GM18526 (cell line): ENCODE data around the gene RBM33.

Source experiments
- POLR2A ChIP-seq: IDR thresholded peaks from 3 replicates; pipeline ENCODE4 v1.6.1; 2011; ENCODE audit not compliant: insufficient read length; ENCODE audit errors: extremely low read depth

RBM33 gene

DNA sequence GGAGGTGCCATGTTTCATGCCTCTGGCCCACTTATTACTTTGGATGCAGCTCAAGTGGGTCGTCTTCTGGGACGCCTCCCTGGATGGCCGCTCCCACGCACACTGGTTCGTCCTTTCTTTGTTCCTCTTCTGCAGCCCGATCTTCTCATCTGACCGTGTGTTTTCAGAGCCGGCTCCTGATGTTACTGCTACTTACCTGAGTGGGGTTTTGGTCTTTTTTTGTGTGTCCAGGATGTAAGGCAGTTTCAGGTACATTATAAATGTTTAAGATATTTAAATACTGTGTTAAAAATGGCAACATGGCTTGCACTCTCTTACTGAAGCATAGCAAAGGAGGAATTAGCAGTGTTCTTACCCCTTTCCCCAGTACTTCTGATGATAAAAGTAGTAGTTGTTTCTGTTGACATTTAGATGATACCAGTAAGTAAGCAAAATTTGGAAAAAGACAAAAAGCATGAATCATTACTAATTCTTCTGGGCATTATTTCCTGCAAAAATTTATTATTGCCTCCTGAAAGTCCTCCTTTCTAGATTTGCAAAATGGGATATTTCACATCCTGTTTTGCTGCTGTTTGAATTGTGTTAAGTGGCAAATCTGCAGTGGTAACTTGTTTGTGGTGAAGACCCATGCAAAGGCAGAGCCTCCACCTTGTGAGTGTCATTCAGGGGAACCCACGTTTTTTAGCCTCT lies 108.4 kb downstream of the RBM33 start:
- TF ChIP-seq POLR2A: no peak

DNA sequence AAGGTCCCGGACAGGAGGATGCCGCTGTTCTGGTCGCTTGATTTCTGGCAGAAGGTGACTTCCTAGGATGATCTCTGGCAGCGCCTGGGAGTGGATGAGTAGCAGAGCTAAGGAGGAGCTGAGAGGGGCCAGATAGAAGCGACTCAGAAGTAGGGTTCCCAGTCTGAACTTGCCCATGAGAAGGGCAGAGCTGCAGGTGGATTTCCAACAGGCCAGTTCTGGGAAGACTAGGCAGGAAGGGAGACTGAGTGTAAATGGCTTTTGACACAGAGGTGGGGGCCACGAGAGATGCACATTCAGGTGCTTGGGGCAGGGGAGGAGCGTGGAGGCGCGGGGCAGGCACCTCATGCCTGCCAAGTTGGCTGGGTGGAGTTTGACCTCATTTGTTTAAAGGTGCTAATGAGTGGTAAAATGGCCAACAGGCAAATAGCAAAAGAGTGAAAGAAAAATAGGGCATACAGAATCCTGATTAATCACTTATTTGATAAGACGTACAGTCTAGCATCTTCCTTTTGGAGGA lies 109.0 kb downstream of the RBM33 start:
- no peak for TF ChIP-seq POLR2A

DNA sequence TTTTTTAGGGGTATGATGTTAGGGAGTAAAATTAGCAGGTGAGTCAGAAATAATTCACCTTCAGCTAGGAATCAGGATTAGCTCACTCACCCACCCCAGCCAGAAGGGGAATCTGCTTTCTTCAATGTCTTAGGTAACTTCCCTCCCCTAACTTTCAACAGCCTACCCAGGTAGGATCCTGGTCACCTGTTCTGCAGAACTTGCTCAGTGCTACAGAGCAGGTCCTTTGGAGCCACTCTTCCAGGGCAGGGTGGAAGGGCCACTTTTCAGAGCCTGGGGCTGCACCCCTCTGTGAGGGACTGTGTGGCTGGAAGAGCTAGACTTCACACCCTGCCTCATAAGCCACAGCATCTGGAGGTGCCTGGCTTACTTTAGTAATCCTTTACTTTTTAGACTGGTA lies 109.7 kb downstream of the RBM33 start:
- TF ChIP-seq POLR2A: no peak

DNA sequence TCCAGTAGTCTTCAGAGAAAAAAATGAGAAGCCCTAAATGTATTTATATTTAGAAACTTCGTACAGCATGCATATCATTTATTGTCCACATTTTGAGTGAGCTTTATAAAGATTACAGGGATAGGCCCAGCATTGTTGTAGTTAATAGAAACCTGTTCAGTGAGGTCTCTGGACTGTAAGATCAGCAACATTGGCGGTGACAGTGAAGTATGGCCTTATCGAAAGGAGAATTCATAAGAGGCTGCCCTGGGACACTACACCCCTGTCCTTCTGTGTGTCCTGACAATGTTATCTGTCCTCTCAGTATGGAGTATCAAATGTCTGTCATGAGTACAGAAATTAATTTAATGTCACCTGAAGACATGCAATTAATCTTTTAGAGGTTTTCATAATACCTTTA lies 110.6 kb downstream of the RBM33 start:
- TF ChIP-seq POLR2A: no peak

DNA sequence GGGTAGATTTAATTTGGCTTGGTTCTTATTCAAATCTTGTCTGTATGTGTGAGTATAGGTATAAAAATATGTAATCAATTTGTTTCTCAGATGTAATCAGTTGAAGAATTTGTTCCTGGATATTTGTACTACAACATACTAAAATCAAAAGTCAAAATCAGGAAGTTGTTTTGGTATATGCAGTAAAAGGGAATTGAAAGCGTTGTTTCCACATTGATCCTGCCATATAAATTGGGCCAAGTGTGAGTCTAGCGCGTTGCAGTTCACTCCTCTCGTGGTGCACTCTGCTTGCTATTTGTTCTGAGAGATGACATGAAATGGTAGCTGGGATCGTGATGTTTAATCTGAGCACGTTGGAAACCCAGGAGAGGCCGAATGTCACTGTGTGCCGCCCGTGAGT lies 111.9 kb downstream of the RBM33 start:
- no peak for TF ChIP-seq POLR2A

DNA sequence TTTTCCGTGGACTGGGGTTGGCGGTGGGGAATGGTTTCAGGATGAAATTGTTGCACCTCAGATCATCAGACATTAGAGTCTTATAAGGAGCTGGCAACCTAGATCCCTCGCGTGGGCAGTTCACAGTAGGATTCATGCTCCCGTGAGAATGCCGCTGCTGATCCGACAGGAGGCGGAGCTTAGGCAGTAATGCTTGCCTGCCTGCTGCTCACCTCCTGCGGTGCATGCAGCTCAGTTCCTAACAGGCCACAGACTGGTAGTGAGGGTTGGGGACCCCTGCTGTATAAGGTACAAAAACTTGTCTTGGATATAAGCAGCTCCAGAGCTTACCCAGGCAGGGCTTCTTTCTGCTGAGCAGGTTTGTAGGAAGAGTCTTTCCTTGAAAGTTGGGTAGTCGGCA lies 113.9 kb downstream of the RBM33 start:
- TF ChIP-seq POLR2A: no peak

DNA sequence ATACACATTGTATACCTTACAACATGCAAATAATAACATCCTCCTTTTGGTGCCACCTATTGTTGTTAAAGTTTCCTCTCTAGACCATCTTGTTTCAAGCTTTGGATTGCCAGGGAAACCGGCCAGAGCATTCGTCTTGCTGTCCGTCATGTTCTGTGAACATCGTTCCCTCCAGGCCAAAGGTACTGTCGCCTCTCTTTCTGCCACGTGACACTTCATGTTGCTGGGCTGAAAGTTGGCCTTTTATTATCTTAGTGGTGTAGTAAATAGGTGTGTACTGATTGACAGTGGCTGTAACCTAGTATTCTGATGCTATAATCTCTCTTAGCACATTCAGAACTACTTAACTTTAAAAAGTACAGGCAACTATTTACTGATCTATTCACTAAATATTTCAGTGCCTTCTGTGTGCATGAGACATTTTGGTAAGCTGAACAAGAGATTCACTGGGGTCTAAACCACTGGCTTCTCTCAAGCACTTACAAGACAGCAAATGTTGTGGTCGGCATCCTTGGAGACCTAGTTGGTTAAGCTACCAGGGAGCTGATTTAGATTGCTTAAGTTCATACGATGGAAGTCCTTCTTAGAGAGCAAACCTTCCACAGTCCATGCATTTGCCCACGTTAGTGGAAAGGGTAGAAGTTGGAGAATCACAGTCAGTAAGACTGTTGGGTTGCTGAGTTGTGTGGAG lies 115.4 kb downstream of the RBM33 start:
- no peak for TF ChIP-seq POLR2A

DNA sequence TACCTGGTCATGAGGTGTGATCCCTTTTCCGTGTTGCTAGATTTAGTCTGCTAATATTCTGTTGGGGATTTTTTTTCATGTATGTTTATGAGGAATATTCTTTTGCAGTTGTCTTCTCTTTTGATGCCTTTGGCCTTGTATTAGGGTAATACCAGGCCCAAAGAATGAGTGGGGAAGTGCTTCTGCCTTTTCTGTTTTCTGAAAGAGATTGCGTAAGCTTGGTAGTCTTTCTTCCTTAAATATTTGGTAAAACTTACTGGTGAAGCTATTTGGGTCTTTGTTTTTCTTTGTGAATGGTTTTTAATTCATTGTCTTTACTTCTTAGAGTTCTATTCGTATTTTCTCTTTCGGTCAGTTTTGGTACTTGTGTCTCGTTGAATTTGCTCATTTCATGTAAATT lies 116.7 kb downstream of the RBM33 start:
- no peak for TF ChIP-seq POLR2A

DNA sequence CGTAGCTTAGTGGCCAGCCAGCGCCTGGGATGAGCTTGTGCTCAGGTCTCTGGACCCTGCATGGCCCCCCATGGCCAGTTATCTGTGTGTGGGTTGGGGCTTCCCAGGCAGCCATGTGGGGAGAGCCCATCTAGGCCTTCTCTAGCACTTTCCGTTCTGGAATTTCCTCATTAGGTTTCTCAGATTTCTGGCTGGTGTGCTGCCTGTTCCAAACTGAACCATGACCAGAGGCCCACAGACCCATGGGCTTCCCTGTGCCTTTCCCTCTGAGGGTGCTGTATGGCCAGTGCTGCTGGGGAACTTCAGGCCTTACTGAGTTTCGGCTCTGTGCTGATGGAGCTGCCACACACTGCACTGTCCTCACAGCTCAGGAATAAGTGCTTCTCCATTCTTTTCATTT lies 117.6 kb downstream of the RBM33 start:
- no peak for TF ChIP-seq POLR2A

DNA sequence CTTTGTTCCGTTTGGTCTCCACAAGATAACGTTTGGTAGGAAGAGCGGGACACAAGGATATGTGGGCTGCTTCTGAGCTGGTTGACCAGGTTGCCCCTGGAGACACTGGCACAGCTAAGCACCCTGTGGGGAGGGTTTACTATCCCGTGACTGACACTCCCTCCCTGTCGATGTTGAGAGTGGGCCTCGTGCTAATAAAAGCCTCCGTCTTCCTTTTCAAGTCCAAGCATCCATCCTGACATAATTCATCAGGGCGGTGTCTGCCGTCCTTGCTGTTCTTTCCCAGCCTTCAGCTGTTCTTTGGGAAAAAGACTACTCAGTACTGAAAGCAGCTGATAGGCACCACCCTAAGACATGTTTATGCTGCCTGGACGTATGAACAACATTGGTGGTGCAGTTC lies 118.2 kb downstream of the RBM33 start:
- TF ChIP-seq POLR2A: no peak

DNA sequence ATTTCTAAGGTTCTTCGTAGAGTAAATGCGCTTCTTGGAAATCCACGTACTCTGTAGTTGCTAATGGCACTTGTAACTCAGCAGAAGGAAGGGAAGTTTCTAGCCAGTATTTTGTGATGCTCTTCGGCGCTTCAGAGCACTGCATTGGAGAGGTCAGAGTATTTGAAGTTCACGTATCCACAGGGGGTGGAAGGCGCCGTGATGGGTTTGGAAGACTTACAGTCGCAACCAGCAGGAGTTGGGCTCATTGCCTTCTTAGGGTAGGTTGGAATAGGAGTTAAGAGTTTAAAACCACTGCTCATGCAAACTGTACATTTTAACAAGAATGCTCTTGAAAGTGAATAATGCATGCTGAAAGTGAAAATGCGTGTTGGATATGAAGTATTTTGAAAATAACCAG lies 118.7 kb downstream of the RBM33 start:
- TF ChIP-seq POLR2A: no peak

DNA sequence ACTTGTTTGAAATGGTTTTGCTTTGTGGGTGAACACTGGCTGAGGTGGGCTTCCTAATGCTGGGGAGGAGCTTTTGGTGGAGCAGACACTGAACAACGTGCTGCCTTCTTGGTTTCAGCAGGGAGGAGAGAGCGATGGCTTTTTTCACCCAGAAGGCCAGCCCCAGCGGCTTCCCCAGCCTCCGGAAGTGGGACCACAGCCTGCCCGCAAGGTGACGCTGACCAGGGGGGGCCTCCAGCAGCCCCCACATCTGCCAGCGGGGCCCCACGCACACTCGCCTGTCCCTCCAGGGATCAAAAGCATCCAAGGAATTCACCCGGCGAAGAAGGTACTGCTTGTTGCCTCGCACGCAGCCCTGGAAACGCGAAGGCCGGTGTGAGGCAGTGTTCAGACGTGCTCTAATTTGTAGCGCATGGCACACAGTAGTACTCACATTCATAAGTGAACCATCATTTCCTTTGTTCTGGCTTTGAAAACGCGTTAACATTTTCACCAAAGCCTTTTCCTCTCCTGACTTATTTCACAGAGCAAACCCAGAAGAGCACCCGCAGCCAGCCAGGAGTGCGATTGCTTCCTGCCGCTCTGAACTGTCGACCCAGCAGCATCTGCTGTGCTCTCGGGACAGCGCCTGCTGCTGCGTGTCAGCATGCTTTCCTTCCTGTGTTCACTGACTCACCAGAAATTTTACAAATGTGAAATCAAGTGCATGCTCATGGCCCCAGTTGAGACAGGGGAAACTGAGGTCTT lies 119.4 kb downstream of the RBM33 start:
- TF ChIP-seq POLR2A: no peak

DNA sequence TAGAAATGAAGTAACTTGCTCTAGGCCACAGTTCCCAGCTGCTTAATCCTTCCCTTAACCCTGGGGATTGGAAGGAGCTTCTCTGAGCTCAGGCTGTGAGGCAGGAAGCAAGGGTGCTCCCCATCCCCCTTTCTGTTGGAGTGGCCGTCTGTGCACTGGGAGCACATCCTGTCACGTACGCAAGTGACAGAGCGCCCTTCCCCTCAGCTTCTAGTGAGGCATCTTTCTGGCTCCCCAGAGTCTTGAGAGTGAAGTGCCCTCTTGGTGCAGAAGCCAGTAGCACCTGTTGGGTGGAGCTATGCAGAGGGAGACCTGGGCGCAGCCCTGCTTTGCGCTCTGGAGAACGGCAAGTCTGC lies 120.0 kb downstream of the RBM33 start:
- TF ChIP-seq POLR2A: no peak

DNA sequence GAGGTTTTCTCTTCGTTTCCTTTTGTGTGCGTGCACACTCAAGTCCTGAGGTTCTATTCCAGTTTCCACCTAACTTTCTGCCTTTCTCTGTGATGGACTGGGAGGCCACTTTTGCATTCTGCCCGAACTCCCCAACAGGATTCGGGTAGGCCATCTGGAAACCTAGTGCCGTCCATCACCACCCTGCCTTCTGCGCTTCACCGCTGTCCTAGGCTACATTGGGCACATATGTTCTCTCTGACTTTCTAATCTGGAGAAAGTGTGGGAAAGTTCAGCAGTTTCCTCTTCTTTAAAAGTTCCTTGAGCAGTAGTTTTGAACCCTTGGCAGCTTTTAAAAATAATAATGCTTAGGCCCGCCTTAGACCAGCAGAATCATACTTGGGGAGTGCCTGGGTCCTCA lies 121.0 kb downstream of the RBM33 start:
- TF ChIP-seq POLR2A: no peak

DNA sequence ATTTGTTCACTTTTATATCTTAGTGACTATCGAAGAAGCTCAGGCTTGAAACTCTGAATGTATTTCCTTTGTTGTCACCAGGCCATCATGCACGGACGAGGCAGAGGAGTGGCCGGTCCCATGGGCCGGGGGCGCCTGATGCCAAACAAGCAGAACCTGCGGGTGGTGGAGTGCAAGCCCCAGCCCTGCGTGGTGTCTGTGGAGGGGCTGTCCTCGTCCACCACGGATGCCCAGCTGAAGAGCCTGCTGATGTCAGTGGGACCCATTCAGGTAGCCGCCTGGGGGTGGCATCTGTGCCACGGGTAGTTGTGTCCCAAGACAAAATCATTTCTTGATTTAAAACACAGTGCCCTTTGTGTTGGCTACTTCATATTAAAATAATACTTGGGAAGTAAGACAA lies 121.9 kb downstream of the RBM33 start:
- TF ChIP-seq POLR2A: no peak
